ENCODE data around the gene MC1R. TPM values are rescaled to one million over a fixed set of nuclear protein-coding genes. Genes with fewer than 3 reads are reported as not detected.
A peak's percentile ranks its signal among the peaks of the same experiment; 100 is the strongest.

The MC1R gene
- total RNA-seq, 1 experiment from 2014 or later, result 34.3 TPM

DNA sequence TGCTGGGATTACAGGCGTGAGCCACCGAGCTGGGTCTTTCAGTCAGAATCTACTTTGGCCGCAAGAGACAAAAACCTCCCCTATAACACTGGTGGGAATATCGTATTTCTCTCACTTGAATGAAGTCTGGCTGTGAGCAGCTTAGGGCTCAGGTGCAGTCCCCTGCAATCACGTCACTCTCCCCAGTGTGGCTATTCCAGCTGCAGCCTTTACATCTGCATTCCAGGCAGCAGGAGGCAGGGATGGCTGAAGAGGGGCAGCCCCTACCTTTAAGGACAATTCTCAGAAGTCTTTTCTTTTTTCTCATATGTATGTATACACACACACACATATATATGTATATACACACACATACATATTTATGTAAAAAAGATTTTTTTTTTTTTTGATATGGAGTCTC lies 32.8 kb downstream of the MC1R start:
- Histone ChIP-seq H3K4me1 (replicated peaks; ENCODE audit: insufficient read depth) (no peaks in the 10 kb centered on the region), H3K9me2 (ENCODE audit: insufficient read depth) (no peaks in the 10 kb centered on the region), H4K20me1 (ENCODE audit: insufficient read depth) (no peaks in the 10 kb centered on the region; the same call in 1 of the 2 replicates), H3K36me3 (ENCODE audit: low read depth) (no peaks in the 10 kb centered on the region), H3K27me3 (ENCODE audit: insufficient read depth, low read depth) (0 out of 2 replicates have a peak, but pooled peaks cover 3% of the 10 kb centered on the region), H3K27ac (no peak overlapping the region), H3F3A (ENCODE audit: insufficient read depth, low read depth) (no peaks in the 10 kb centered on the region), H2AFZ (no peak overlapping the region), H3K9me3 (ENCODE audit: insufficient read depth, low read depth) (no peaks in the 10 kb centered on the region), H3K4me2 (no peak overlapping the region), H3K4me3 (no peak overlapping the region), H3K79me2 (ENCODE audit: low read depth) (no peaks in the 10 kb centered on the region)
- intact Hi-C loops (cut with micrococcal nuclease; ENCODE audit: unreplicated experiment), result no loop called here
- no peak for DNase-seq
- CTCF ChIA-PET, result no interaction called here
- POLR2A ChIA-PET (ENCODE audit: unreplicated experiment), result no interaction called here
- TF ChIP-seq, protein P1, sequence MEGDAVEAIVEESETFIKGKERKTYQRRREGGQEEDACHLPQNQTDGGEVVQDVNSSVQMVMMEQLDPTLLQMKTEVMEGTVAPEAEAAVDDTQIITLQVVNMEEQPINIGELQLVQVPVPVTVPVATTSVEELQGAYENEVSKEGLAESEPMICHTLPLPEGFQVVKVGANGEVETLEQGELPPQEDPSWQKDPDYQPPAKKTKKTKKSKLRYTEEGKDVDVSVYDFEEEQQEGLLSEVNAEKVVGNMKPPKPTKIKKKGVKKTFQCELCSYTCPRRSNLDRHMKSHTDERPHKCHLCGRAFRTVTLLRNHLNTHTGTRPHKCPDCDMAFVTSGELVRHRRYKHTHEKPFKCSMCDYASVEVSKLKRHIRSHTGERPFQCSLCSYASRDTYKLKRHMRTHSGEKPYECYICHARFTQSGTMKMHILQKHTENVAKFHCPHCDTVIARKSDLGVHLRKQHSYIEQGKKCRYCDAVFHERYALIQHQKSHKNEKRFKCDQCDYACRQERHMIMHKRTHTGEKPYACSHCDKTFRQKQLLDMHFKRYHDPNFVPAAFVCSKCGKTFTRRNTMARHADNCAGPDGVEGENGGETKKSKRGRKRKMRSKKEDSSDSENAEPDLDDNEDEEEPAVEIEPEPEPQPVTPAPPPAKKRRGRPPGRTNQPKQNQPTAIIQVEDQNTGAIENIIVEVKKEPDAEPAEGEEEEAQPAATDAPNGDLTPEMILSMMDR (conservative IDR thresholded peaks at IDR 0.05), result no peak
- TF ChIP-seq EZH2 (IDR thresholded peaks at IDR 0.05; ENCODE audit: low read depth), result no peak
- BruUV-seq (replicated peaks), result TSS peak; percentile 26

DNA sequence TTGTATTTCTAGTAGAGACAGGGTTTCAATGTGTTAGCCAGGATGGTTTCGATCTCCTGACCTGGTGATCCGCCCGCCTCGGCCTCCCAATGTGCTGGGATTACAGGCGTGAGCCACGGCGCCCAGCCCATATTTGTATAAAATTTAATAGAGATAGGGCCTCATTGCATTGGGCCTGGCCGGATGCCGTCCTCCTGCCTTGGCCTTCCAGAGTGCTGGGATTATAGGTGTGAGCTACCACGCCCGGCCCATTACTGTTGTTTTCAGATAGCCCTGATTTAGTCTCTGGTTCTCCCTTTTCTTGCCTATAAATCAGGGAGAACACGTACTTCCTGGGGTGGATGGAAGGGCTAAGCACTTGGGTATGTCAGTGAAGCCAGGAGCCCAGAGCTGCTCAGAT lies 33.4 kb downstream of the MC1R start:
- ChIA-PET POLR2A (ENCODE audit: unreplicated experiment) (no interaction called here), CTCF (interaction anchor here (0.6 kb wide), 1 partner anchor 11 kb away, joined by 5 read pairs; no protein-coding TSS in a partner anchor)
- no peak overlapping the region for H3K4me2 ChIP-seq
- H3K9me2 ChIP-seq (ENCODE audit: insufficient read depth), result no peaks in the 10 kb centered on the region
- H3K4me3 ChIP-seq, result no peak overlapping the region
- intact Hi-C loops (cut with micrococcal nuclease; ENCODE audit: unreplicated experiment), result no loop called here
- no peaks in the 10 kb centered on the region for H3K4me1 ChIP-seq (replicated peaks; ENCODE audit: insufficient read depth)
- no peaks in the 10 kb centered on the region; the same call in 1 of the 2 replicates for H4K20me1 ChIP-seq (ENCODE audit: insufficient read depth)
- H2AFZ ChIP-seq, result no peak overlapping the region
- H3F3A ChIP-seq (ENCODE audit: insufficient read depth, low read depth), result no peaks in the 10 kb centered on the region
- H3K27me3 ChIP-seq (ENCODE audit: insufficient read depth, low read depth), result 0 out of 2 replicates have a peak, but pooled peaks cover 3% of the 10 kb centered on the region
- H3K27ac ChIP-seq, result no peak overlapping the region
- H3K36me3 ChIP-seq (ENCODE audit: low read depth), result no peaks in the 10 kb centered on the region
- TF ChIP-seq, protein P1 (conservative IDR thresholded peaks at IDR 0.05), result no peak
- no peak for TF ChIP-seq EZH2 (IDR thresholded peaks at IDR 0.05; ENCODE audit: low read depth)
- no peaks in the 10 kb centered on the region for H3K9me3 ChIP-seq (ENCODE audit: insufficient read depth, low read depth)
- H3K79me2 ChIP-seq (ENCODE audit: low read depth), result no peaks in the 10 kb centered on the region
- no peak for DNase-seq
- no TSS peak for BruUV-seq (replicated peaks)

DNA sequence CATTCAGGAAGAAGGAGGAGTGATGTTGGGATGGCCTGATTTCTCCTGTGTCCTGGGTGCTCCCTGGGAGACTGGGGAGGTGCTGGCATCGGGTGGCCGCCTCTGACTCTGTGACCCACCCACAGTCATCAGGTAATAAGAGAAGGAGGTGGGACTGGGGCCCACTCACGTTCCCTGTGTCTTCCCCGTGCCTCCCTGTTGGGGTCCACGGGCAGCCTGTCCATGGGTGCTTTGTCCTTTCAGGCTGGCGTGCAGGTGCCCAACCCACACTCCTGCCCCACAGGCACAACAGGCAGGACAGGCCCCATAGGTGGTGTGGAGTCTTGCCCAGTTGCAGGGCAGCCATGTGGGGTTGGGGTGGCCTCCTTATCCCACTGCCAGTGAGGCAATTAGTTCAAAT lies 33.9 kb downstream of the MC1R start:
- Histone ChIP-seq H3K36me3 (ENCODE audit: low read depth) (no peaks in the 10 kb centered on the region), H3K27me3 (ENCODE audit: insufficient read depth, low read depth) (0 out of 2 replicates have a peak, but pooled peaks cover 3% of the 10 kb centered on the region), H3K27ac (no peak overlapping the region), H3K79me2 (ENCODE audit: low read depth) (no peaks in the 10 kb centered on the region), H3K4me1 (replicated peaks; ENCODE audit: insufficient read depth) (no peaks in the 10 kb centered on the region), H3K4me2 (no peak overlapping the region), H3K9me3 (ENCODE audit: insufficient read depth, low read depth) (no peaks in the 10 kb centered on the region), H3F3A (ENCODE audit: insufficient read depth, low read depth) (no peaks in the 10 kb centered on the region), H2AFZ (no peak overlapping the region), H3K9me2 (ENCODE audit: insufficient read depth) (no peaks in the 10 kb centered on the region), H3K4me3 (no peak overlapping the region), H4K20me1 (ENCODE audit: insufficient read depth) (no peaks in the 10 kb centered on the region; the same call in 1 of the 2 replicates)
- ChIA-PET POLR2A (ENCODE audit: unreplicated experiment) (no interaction called here), CTCF (interaction anchor here (0.6 kb wide), 1 partner anchor 12 kb away, joined by 5 read pairs; no protein-coding TSS in a partner anchor)
- DNase-seq, result no peak
- BruUV-seq (replicated peaks), result no TSS peak
- intact Hi-C loops (cut with micrococcal nuclease; ENCODE audit: unreplicated experiment), result no loop called here
- TF ChIP-seq, protein P1 (conservative IDR thresholded peaks at IDR 0.05), result no peak
- TF ChIP-seq EZH2 (IDR thresholded peaks at IDR 0.05; ENCODE audit: low read depth), result no peak
